HepG2 (cell line): ENCODE measurements around the gene KCNQ1OT1. TPM values are rescaled to one million over a fixed set of nuclear protein-coding genes. Genes with fewer than 3 reads are reported as not detected.
A peak's percentile ranks its signal among the peaks of the same experiment; 100 is the strongest.

ENCODE experiments used
- DDIT3 ChIP-seq: sonication (generic); formaldehyde crosslinking; IDR thresholded peaks from 2 replicates; pipeline ENCODE4 v1.4.0; 2020; ENCODE audit warnings: mild to moderate bottlenecking, missing genetic modification reagents
- HDAC2 ChIP-seq: sonication (generic); formaldehyde crosslinking; IDR thresholded peaks from 2 replicates; pipeline ENCODE4 v1.4.0; 2020; ENCODE audit warnings: missing genetic modification reagents
- HES4 ChIP-seq: sonication (generic); formaldehyde crosslinking; IDR thresholded peaks from 2 replicates; pipeline ENCODE4 v1.9.0; 2021; ENCODE audit warnings: mild to moderate bottlenecking, missing genetic modification reagents, borderline replicate concordance
- KDM1A ChIP-seq: IDR thresholded peaks from 2 replicates; pipeline ENCODE4 v1.6.1; 2016; ENCODE audit warnings: missing compliant biosample characterization
- MED1 ChIP-seq: sonication (generic); formaldehyde crosslinking; IDR thresholded peaks from 2 replicates; pipeline ENCODE4 v1.4.0; 2020; ENCODE audit warnings: missing genetic modification reagents
- MTA3 ChIP-seq: sonication (generic); formaldehyde crosslinking; IDR thresholded peaks from 2 replicates; pipeline ENCODE4 v1.4.0; 2020; ENCODE audit warnings: missing genetic modification reagents
- SNAI1 ChIP-seq: sonication (generic); formaldehyde crosslinking; IDR thresholded peaks from 2 replicates; pipeline ENCODE4 v1.5.0; 2020; ENCODE audit warnings: mild to moderate bottlenecking, missing genetic modification reagents, borderline replicate concordance
- TARDBP ChIP-seq: sonication (generic); formaldehyde crosslinking; IDR thresholded peaks from 2 replicates; pipeline ENCODE4 v1.8.0; 2022; ENCODE audit warnings: mild to moderate bottlenecking, missing genetic modification reagents
- TCF12 ChIP-seq, 2 experiments: fragments of 450-650 bp in 1 of 2; sonication (generic) in 1 of 2; formaldehyde crosslinking in 1 of 2; IDR thresholded peaks; 2 replicates each; pipeline versions ENCODE4 v1.6.1 to v1.8.0; 2017 to 2022; ENCODE audit warnings: antibody characterized with exemption in 1 of 2, mild to moderate bottlenecking in 1 of 2, missing genetic modification reagents in 1 of 2, moderate library complexity in 1 of 2
- TFDP1 ChIP-seq: IDR thresholded peaks from 2 replicates; pipeline ENCODE4 v1.6.1; 2016; ENCODE audit warnings: missing compliant biosample characterization, missing genetic modification reagents, borderline replicate concordance
- ZBTB26 ChIP-seq: IDR thresholded peaks from 2 replicates; pipeline ENCODE4 v1.6.1; 2016; ENCODE audit warnings: missing compliant biosample characterization, missing genetic modification reagents, borderline replicate concordance
- ZIK1 ChIP-seq: sonication (generic); formaldehyde crosslinking; IDR thresholded peaks from 2 replicates; pipeline ENCODE4 v1.5.0; 2020; ENCODE audit warnings: mild to moderate bottlenecking, low read depth, missing genetic modification reagents, borderline replicate concordance
- ZNF672 ChIP-seq: sonication (generic); formaldehyde crosslinking; IDR thresholded peaks from 2 replicates; pipeline ENCODE4 v1.8.1; 2022; ENCODE audit warnings: missing genetic modification reagents
- ZNF687 ChIP-seq: sonication (generic); formaldehyde crosslinking; IDR thresholded peaks from 2 replicates; pipeline ENCODE4 v1.5.1; 2020; ENCODE audit warnings: mild to moderate bottlenecking, missing genetic modification reagents, moderate library complexity
- ZNF709 ChIP-seq: sonication (generic); formaldehyde crosslinking; IDR thresholded peaks from 2 replicates; pipeline ENCODE4 v1.5.0; 2020; ENCODE audit warnings: mild to moderate bottlenecking, missing genetic modification reagents
- ZNF746 ChIP-seq: sonication (generic); formaldehyde crosslinking; IDR thresholded peaks from 2 replicates; pipeline ENCODE4 v1.8.0; 2022; ENCODE audit warnings: mild to moderate bottlenecking, missing genetic modification reagents
- ZNF772 ChIP-seq: sonication (generic); formaldehyde crosslinking; IDR thresholded peaks from 2 replicates; pipeline ENCODE4 v1.5.0; 2020; ENCODE audit warnings: mild to moderate bottlenecking, missing genetic modification reagents
- ZNF83 ChIP-seq: sonication (generic); formaldehyde crosslinking; IDR thresholded peaks from 2 replicates; pipeline ENCODE4 v1.4.0; 2020; ENCODE audit warnings: missing genetic modification reagents, mild to moderate bottlenecking, borderline replicate concordance
- polyA plus RNA-seq, 8 experiments: library from polyadenylated mRNA; depleted of rRNA in 3 of 8; stranded (reverse) in 7 of 8; unstranded in 1 of 8; fragments of >200 nt; fragmentation: Illumina TruSeq in 4 of 8; extraction: Trizol in 4 of 8; gene quantifications; 2 replicates each; pipeline versions ENCODE4 v1.2.1 to v1.2.3, GENCODE V29; 2011 to 2016; ENCODE audit warnings: low read depth in 4 of 8, missing spikeins in 1 of 8, mixed read lengths in 1 of 8; ENCODE audit not compliant: insufficient read depth in 1 of 8
- total RNA-seq, 5 experiments: library from RNA; depleted of rRNA; stranded (reverse); fragments of >200 nt; fragmentation: Illumina TruSeq; extraction: Trizol; gene quantifications; 2 replicates each; pipeline ENCODE4 v1.2.3, GENCODE V29; 2016; ENCODE audit warnings: low read depth in 1 of 5
- TF ChIP-seq, protein P1 (sequence below): sonication (generic); formaldehyde crosslinking; IDR thresholded peaks from 2 replicates; pipeline ENCODE4 v1.5.0; 2020; ENCODE audit warnings: mild to moderate bottlenecking, missing genetic modification reagents

KCNQ1OT1 gene
- total and polyA plus RNA-seq, 2 of the 13 experiments (the other 11 are each of a cell fraction or from before 2014, with no cell fraction given) = 1.3 to 18.9 TPM

DNA sequence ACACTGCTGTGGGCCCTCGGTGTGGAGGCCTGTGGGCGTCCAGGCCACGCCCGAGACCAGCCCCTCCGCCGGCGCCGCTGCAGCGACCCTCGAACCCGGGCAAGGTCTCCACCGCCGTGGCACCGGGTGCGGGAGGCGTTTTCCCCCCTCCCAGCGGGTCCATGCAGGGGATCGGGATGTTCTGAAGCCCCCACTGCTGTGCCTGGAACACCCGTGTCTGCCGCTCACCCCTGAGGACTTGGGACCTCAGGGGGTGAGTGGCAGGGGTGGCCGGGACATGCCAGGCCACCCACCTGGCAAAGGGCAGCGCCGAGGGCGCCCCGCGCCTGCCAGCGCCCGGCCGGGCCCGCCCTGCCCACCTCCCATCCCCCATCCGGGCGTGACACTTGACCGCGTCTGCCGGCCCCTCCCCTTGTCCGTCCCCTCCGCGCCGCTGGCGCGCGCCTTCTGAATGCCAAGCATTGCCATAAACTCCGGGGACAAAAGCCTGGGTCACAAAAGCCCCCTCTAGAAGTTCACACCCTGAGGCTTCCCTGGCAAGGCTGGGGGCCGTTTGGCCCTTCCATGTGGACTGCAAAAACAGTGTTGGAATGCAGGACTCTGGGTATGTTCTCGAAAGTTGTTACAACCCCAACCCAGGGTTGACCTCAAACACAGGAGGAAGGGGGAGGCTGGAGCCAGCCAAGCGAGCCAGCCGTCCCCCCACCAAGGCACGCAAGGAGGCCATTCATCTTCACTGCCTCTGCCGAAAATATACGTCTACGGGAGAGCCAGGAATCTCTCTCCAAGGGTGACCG lies 819 bp upstream of the KCNQ1OT1 start (continued):
- TF ChIP-seq, protein P1, sequence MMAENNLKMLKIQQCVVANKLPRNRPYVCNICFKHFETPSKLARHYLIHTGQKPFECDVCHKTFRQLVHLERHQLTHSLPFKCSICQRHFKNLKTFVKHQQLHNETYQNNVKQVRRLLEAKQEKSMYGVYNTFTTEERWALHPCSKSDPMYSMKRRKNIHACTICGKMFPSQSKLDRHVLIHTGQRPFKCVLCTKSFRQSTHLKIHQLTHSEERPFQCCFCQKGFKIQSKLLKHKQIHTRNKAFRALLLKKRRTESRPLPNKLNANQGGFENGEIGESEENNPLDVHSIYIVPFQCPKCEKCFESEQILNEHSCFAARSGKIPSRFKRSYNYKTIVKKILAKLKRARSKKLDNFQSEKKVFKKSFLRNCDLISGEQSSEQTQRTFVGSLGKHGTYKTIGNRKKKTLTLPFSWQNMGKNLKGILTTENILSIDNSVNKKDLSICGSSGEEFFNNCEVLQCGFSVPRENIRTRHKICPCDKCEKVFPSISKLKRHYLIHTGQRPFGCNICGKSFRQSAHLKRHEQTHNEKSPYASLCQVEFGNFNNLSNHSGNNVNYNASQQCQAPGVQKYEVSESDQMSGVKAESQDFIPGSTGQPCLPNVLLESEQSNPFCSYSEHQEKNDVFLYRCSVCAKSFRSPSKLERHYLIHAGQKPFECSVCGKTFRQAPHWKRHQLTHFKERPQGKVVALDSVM = no peak
- peak; percentile 66; the same call in 1 of the 2 replicates for TF ChIP-seq ZNF687 (CRISPR knock-in tag)
- TF ChIP-seq TCF12 (IDR thresholded peaks at IDR 0.05) = no peak
- peak; percentile 25; the same call in 1 of the 2 replicates for TF ChIP-seq TCF12 (CRISPR knock-in tag; IDR thresholded peaks at IDR 0.05)
- no peak for TF ChIP-seq ZIK1
- TF ChIP-seq TARDBP (CRISPR knock-in tag) = 0 out of 2 replicates have a peak, but pooled peaks have one; percentile 18
- no peak; the same call in 1 of the 2 replicates for TF ChIP-seq ZNF746
- TF ChIP-seq ZNF83 = no peak; the same call in 1 of the 2 replicates
- 0 out of 2 replicates have a peak, but pooled peaks have one; percentile 52 for TF ChIP-seq SNAI1 (CRISPR knock-in tag)
- no peak for TF ChIP-seq DDIT3
- TF ChIP-seq TFDP1 (CRISPR knock-in tag) = peak; percentile 80; the same call in 1 of the 2 replicates
- TF ChIP-seq MED1 (CRISPR knock-in tag) = 0 out of 2 replicates have a peak, but pooled peaks have one; percentile 1
- no peak for TF ChIP-seq ZNF709 (CRISPR knock-in tag)
- no peak for TF ChIP-seq KDM1A (CRISPR knock-in tag)
- TF ChIP-seq ZBTB26 (CRISPR knock-in tag) = no peak
- TF ChIP-seq MTA3 = no peak
- no peak for TF ChIP-seq HES4 (CRISPR knock-in tag)
- TF ChIP-seq ZNF772 = peak; percentile 18; the same call in 1 of the 2 replicates
- no peak for TF ChIP-seq ZNF672 (CRISPR knock-in tag)
- peak; percentile 10 for TF ChIP-seq HDAC2 (CRISPR knock-in tag)
